Transverse colon (tissue), 4 donors: ENCODE data around the gene PHACTR3. TPM values are rescaled to one million over a fixed set of nuclear protein-coding genes. Genes with fewer than 3 reads are reported as not detected.

Experiments
- DNase-seq: peaks from one replicate; pipeline ENCODE4 v3.0.0-alpha.2; 2019
- H3K27ac ChIP-seq, 4 donors: fragments of 200-600 bp; sonication (generic); 2 replicates each; pipeline ENCODE4 v1.5.1; 2016 to 2018; ENCODE audit warnings: inconsistent platforms in 4 of 4
- H3K27me3 ChIP-seq: fragments of 200-600 bp; sonication (generic); 2 replicates; pipeline ENCODE4 v1.5.1; 2017; ENCODE audit warnings: inconsistent platforms
- H3K36me3 ChIP-seq, 4 donors: fragments of 200-600 bp; sonication (generic); 2 replicates each; pipeline ENCODE4 v1.5.1; 2017 to 2019; ENCODE audit warnings: inconsistent platforms in 4 of 4
- H3K4me1 ChIP-seq, 4 donors: fragments of 200-600 bp; sonication (generic); 2 replicates each; pipeline ENCODE4 v1.5.1; 2017 to 2020; ENCODE audit warnings: inconsistent platforms in 4 of 4
- H3K4me3 ChIP-seq, 4 donors: fragments of 200-600 bp; sonication (generic); 1 replicate in 1 of 4; 2 replicates in 3 of 4; pipeline versions ENCODE4 v1.5.1 to v1.6.1; 2017 to 2019; ENCODE audit warnings: inconsistent platforms in 4 of 4
- H3K9me3 ChIP-seq, 2 donors: fragments of 200-600 bp; sonication (generic); 2 replicates each; pipeline ENCODE4 v1.5.1; 2017 to 2019; ENCODE audit warnings: inconsistent platforms in 2 of 2
- CTCF ChIP-seq, 5 experiments: fragments of 200-600 bp in 3 of 5; fragments of 450-650 bp in 2 of 5; sonication (generic) in 3 of 5; IDR thresholded peaks; 1 replicate in 2 of 5; 2 replicates in 3 of 5; pipeline ENCODE4 v1.5.1; 2016 to 2017; ENCODE audit warnings: antibody characterized with exemption in 5 of 5, inconsistent platforms in 3 of 5, mild to moderate bottlenecking in 2 of 5, moderate library complexity in 1 of 5
- EP300 ChIP-seq: sonication (generic); formaldehyde crosslinking; IDR thresholded peaks from one replicate; pipeline ENCODE4 v1.6.1; 2017; ENCODE audit warnings: antibody characterized with exemption, low read depth
- POLR2A ChIP-seq: fragments of 450-650 bp; IDR thresholded peaks from one replicate; pipeline ENCODE4 v1.6.1; 2016; ENCODE audit warnings: antibody characterized with exemption, mild to moderate bottlenecking, moderate library complexity
- POLR2AphosphoS5 ChIP-seq, 3 donors: sonication (generic); formaldehyde crosslinking; IDR thresholded peaks; one replicate each; pipeline ENCODE4 v1.6.1; 2016; ENCODE audit warnings: antibody characterized with exemption in 3 of 3
- WGBS, 2 donors: methylation state at CpG; one replicate each; pipeline ENCODE4 v1.1.5; 2018; ENCODE audit warnings: low coverage in 1 of 2; 5-methylcytosine and 5-hydroxymethylcytosine counted together
- in situ Hi-C, 4 donors: fragments of 200-750 bp; cut with MboI; loops; one replicate each; pipeline versions ENCODE4 v1.15.0 to v1.15.1; 2017; ENCODE audit warnings: low sequenced_read_pairs in 3 of 4, low pct_ligation_motif_present in 1 of 4, low pct_unique_long_range_greater_than_20kb in 1 of 4
- intact Hi-C: fragments of 100-400 bp; cut with DNase I; formaldehyde crosslinking; loops from one replicate; pipeline ENCODE4 v1.15.1; 2023; ENCODE audit warnings: low total_unique reads
- total RNA-seq, 4 donors: library from RNA; depleted of rRNA; stranded (reverse); fragments of >200 nt; gene quantifications; one replicate each; pipeline ENCODE4 v1.1.0, GENCODE V29; 2016

Gene PHACTR3
- total RNA-seq, 4 donors from 2014 or later: 1.6 to 7.1 (median 5.6) TPM

GRCh38 chr20:59611286-59611685, 6.9 kb downstream of the PHACTR3 start:
- peaks cover 28% of the 10 kb centered on the region for H3K27me3 ChIP-seq
- in situ Hi-C loops: no loop called here
- TF ChIP-seq CTCF (IDR thresholded peaks at IDR 0.05) (no peak), POLR2A (no peak), EP300 (no peak), POLR2AphosphoS5 (IDR thresholded peaks at IDR 0.05) (no peak)
- H3K27ac ChIP-seq: no peak overlapping the region
- H3K4me3 ChIP-seq: no peak overlapping the region
- intact Hi-C loops: loop anchor here (10.0 kb wide), 1 partner anchor 134 kb away; no protein-coding TSS in a partner anchor
- no peaks in the 10 kb centered on the region for H3K9me3 ChIP-seq
- WGBS, 2 donors: 57 to 84% methylated on average over 2 to 4 of the region's 4 CpGs
- DNase-seq: no peak
- no peaks in the 10 kb centered on the region for H3K36me3 ChIP-seq
- H3K4me1 ChIP-seq: no peaks in the 10 kb centered on the region

GRCh38 chr20:59613861-59614260, 9.5 kb downstream of the PHACTR3 start:
- 84% methylated on average over 5 of the region's 5 CpGs; no CpG with 5 or more reads in 1 of the 2 donors for WGBS, 2 donors
- no peak for TF ChIP-seq POLR2A
- Histone ChIP-seq H3K27me3 (peaks cover 9% of the 10 kb centered on the region), H3K4me3 (no peak overlapping the region), H3K36me3 (no peaks in the 10 kb centered on the region), H3K9me3 (no peaks in the 10 kb centered on the region), H3K4me1 (no peaks in the 10 kb centered on the region), H3K27ac (no peak overlapping the region)
- intact Hi-C loops (loop anchor here (10.0 kb wide), 1 partner anchor 131 kb away; no protein-coding TSS in a partner anchor), in situ Hi-C loops (no loop called here)
- DNase-seq: no peak

- no peak for DNase-seq
- Histone ChIP-seq H3K4me1 (no peaks in the 10 kb centered on the region), H3K27me3 (peaks cover 9% of the 10 kb centered on the region), H3K4me3 (no peak overlapping the region), H3K9me3 (no peaks in the 10 kb centered on the region), H3K27ac (no peak overlapping the region), H3K36me3 (no peaks in the 10 kb centered on the region)
- in situ Hi-C loops: no loop called here
- TF ChIP-seq CTCF (IDR thresholded peaks at IDR 0.05) (no peak), EP300 (no peak), POLR2A (no peak), POLR2AphosphoS5 (IDR thresholded peaks at IDR 0.05) (no peak)
- intact Hi-C loops: loop anchor here (10.0 kb wide), 1 partner anchor 130 kb away; no protein-coding TSS in a partner anchor
- WGBS, 2 donors: 77 to 80% methylated on average over 6 to 7 of the region's 7 CpGs
Observed at GRCh38 chr20:59614714-59615113, 10.4 kb downstream of the PHACTR3 start.

GRCh38 chr20:59616306-59616705, 12.0 kb downstream of the PHACTR3 start:
- H3K4me3 ChIP-seq: no peak overlapping the region
- intact Hi-C loops: loop anchor here (10.0 kb wide), 1 partner anchor 128 kb away; no protein-coding TSS in a partner anchor
- WGBS, 2 donors: 82% methylated on average over 5 of the region's 5 CpGs; no CpG with 5 or more reads in 1 of the 2 donors
- DNase-seq: no peak
- in situ Hi-C loops: no loop called here
- no peaks in the 10 kb centered on the region for H3K4me1 ChIP-seq
- no peak for TF ChIP-seq POLR2AphosphoS5 (IDR thresholded peaks at IDR 0.05)
- TF ChIP-seq POLR2A: no peak
- TF ChIP-seq EP300: no peak
- TF ChIP-seq CTCF (IDR thresholded peaks at IDR 0.05): no peak
- no peak overlapping the region for H3K27ac ChIP-seq
- H3K27me3 ChIP-seq: peaks cover 9% of the 10 kb centered on the region
- H3K9me3 ChIP-seq: no peaks in the 10 kb centered on the region
- no peaks in the 10 kb centered on the region for H3K36me3 ChIP-seq

- intact Hi-C loops (loop anchor here (10.0 kb wide), 1 partner anchor 128 kb away; no protein-coding TSS in a partner anchor), in situ Hi-C loops (no loop called here)
- 37 to 58% methylated on average over 2 of the region's 2 CpGs for WGBS, 2 donors
- H3K4me1 ChIP-seq: no peaks in the 10 kb centered on the region
- H3K9me3 ChIP-seq: no peaks in the 10 kb centered on the region
- TF ChIP-seq CTCF (IDR thresholded peaks at IDR 0.05): no peak
- H3K4me3 ChIP-seq: no peak overlapping the region
- H3K27ac ChIP-seq: no peak overlapping the region
- no peaks in the 10 kb centered on the region for H3K36me3 ChIP-seq
- H3K27me3 ChIP-seq: peaks cover 9% of the 10 kb centered on the region
- DNase-seq: no peak
Observed at GRCh38 chr20:59617221-59617620, 12.9 kb downstream of the PHACTR3 start.
